ENCODE results near the gene LHCGR. TPM values are rescaled to one million over a fixed set of nuclear protein-coding genes. Genes with fewer than 3 reads are reported as not detected.

LHCGR gene
- total and polyA plus RNA-seq, 2 experiments from 2014 or later = 0.45 to 0.66 TPM

DNA sequence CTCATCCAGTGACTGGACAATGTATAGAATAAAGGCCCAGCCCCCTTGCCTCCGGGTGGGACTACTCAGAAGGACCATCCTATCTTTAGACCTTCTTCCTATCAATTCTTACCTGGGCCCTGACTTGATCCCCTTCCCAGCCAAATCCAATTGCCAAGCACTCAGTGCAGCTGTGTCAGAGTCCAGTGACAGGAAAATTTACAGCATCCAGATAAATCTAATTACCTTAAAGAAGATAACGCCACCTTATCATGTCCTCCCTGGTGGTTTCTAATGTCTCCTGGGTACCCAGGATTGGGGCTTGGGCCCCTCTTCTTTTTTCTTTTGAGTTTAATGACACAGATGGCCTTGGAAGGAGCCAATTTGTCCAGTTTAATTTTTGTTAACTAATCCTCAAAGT lies 19.3 kb downstream of the LHCGR start:
- no peak for ATAC-seq
- Histone ChIP-seq H3F3A (replicated peaks; ENCODE audit: low read depth) (no peaks in the 10 kb centered on the region), H3K79me2 (replicated peaks; ENCODE audit: insufficient read depth) (no peaks in the 10 kb centered on the region), H3K4me3 (no peak overlapping the region), H4K20me1 (replicated peaks; ENCODE audit: insufficient read depth) (no peaks in the 10 kb centered on the region), H3K27ac (ENCODE audit: low read depth) (no peak overlapping the region), H2AFZ (no peak overlapping the region), H3K4me2 (no peak overlapping the region), H3K27me3 (ENCODE audit: insufficient read depth) (no peaks in the 10 kb centered on the region), H3K36me3 (ENCODE audit: insufficient read depth) (no peaks in the 10 kb centered on the region; the same call in 1 of the 2 replicates), H3K9me2 (ENCODE audit: insufficient read depth) (no peaks in the 10 kb centered on the region; the same call in 1 of the 2 replicates), H3K4me1 (ENCODE audit: insufficient read depth) (peaks cover 6% of the 10 kb centered on the region; the same call in 1 of the 2 replicates)
- peaks cover 7% of the 10 kb centered on the region for H3K4me1 Mint-ChIP-seq
- peaks cover 15% of the 10 kb centered on the region for H3K9me3 Mint-ChIP-seq
- no peak overlapping the region for H3K27ac Mint-ChIP-seq
- peaks cover 2% of the 10 kb centered on the region for H3K27me3 Mint-ChIP-seq (ENCODE audit: insufficient read depth, low read depth, poor library complexity)
- TF ChIP-seq, protein P1, sequence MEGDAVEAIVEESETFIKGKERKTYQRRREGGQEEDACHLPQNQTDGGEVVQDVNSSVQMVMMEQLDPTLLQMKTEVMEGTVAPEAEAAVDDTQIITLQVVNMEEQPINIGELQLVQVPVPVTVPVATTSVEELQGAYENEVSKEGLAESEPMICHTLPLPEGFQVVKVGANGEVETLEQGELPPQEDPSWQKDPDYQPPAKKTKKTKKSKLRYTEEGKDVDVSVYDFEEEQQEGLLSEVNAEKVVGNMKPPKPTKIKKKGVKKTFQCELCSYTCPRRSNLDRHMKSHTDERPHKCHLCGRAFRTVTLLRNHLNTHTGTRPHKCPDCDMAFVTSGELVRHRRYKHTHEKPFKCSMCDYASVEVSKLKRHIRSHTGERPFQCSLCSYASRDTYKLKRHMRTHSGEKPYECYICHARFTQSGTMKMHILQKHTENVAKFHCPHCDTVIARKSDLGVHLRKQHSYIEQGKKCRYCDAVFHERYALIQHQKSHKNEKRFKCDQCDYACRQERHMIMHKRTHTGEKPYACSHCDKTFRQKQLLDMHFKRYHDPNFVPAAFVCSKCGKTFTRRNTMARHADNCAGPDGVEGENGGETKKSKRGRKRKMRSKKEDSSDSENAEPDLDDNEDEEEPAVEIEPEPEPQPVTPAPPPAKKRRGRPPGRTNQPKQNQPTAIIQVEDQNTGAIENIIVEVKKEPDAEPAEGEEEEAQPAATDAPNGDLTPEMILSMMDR (conservative IDR thresholded peaks at IDR 0.05; ENCODE audit: low read depth in 2 of 2) = no peak
- TF ChIP-seq JUNB (IDR thresholded peaks at IDR 0.05; ENCODE audit: unreplicated experiment) = no peak
- TF ChIP-seq, protein P2, sequence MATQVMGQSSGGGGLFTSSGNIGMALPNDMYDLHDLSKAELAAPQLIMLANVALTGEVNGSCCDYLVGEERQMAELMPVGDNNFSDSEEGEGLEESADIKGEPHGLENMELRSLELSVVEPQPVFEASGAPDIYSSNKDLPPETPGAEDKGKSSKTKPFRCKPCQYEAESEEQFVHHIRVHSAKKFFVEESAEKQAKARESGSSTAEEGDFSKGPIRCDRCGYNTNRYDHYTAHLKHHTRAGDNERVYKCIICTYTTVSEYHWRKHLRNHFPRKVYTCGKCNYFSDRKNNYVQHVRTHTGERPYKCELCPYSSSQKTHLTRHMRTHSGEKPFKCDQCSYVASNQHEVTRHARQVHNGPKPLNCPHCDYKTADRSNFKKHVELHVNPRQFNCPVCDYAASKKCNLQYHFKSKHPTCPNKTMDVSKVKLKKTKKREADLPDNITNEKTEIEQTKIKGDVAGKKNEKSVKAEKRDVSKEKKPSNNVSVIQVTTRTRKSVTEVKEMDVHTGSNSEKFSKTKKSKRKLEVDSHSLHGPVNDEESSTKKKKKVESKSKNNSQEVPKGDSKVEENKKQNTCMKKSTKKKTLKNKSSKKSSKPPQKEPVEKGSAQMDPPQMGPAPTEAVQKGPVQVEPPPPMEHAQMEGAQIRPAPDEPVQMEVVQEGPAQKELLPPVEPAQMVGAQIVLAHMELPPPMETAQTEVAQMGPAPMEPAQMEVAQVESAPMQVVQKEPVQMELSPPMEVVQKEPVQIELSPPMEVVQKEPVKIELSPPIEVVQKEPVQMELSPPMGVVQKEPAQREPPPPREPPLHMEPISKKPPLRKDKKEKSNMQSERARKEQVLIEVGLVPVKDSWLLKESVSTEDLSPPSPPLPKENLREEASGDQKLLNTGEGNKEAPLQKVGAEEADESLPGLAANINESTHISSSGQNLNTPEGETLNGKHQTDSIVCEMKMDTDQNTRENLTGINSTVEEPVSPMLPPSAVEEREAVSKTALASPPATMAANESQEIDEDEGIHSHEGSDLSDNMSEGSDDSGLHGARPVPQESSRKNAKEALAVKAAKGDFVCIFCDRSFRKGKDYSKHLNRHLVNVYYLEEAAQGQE (IDR thresholded peaks at IDR 0.05; ENCODE audit: unreplicated experiment) = no peak
- TF ChIP-seq, protein P3, sequence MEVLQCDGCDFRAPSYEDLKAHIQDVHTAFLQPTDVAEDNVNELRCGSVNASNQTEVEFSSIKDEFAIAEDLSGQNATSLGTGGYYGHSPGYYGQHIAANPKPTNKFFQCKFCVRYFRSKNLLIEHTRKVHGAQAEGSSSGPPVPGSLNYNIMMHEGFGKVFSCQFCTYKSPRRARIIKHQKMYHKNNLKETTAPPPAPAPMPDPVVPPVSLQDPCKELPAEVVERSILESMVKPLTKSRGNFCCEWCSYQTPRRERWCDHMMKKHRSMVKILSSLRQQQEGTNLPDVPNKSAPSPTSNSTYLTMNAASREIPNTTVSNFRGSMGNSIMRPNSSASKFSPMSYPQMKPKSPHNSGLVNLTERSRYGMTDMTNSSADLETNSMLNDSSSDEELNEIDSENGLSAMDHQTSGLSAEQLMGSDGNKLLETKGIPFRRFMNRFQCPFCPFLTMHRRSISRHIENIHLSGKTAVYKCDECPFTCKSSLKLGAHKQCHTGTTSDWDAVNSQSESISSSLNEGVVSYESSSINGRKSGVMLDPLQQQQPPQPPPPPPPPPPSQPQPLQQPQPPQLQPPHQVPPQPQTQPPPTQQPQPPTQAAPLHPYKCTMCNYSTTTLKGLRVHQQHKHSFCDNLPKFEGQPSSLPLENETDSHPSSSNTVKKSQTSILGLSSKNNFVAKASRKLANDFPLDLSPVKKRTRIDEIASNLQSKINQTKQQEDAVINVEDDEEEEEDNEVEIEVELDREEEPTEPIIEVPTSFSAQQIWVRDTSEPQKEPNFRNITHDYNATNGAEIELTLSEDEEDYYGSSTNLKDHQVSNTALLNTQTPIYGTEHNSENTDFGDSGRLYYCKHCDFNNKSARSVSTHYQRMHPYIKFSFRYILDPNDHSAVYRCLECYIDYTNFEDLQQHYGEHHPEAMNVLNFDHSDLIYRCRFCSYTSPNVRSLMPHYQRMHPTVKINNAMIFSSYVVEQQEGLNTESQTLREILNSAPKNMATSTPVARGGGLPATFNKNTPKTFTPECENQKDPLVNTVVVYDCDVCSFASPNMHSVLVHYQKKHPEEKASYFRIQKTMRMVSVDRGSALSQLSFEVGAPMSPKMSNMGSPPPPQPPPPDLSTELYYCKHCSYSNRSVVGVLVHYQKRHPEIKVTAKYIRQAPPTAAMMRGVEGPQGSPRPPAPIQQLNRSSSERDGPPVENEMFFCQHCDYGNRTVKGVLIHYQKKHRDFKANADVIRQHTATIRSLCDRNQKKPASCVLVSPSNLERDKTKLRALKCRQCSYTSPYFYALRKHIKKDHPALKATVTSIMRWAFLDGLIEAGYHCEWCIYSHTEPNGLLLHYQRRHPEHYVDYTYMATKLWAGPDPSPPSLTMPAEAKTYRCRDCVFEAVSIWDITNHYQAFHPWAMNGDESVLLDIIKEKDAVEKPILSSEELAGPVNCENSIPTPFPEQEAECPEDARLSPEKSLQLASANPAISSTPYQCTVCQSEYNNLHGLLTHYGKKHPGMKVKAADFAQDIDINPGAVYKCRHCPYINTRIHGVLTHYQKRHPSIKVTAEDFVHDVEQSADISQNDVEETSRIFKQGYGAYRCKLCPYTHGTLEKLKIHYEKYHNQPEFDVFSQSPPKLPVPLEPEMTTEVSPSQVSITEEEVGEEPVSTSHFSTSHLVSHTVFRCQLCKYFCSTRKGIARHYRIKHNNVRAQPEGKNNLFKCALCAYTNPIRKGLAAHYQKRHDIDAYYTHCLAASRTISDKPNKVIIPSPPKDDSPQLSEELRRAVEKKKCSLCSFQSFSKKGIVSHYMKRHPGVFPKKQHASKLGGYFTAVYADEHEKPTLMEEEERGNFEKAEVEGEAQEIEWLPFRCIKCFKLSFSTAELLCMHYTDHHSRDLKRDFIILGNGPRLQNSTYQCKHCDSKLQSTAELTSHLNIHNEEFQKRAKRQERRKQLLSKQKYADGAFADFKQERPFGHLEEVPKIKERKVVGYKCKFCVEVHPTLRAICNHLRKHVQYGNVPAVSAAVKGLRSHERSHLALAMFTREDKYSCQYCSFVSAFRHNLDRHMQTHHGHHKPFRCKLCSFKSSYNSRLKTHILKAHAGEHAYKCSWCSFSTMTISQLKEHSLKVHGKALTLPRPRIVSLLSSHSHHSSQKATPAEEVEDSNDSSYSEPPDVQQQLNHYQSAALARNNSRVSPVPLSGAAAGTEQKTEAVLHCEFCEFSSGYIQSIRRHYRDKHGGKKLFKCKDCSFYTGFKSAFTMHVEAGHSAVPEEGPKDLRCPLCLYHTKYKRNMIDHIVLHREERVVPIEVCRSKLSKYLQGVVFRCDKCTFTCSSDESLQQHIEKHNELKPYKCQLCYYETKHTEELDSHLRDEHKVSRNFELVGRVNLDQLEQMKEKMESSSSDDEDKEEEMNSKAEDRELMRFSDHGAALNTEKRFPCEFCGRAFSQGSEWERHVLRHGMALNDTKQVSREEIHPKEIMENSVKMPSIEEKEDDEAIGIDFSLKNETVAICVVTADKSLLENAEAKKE (CRISPR knock-in tag; IDR thresholded peaks at IDR 0.05) = no peak
- TF ChIP-seq POLR2AphosphoS5 (IDR thresholded peaks at IDR 0.05; ENCODE audit: low read depth) = no peak
- no peak for TF ChIP-seq NANOG (IDR thresholded peaks at IDR 0.05; ENCODE audit: borderline replicate concordance)
- no peak for TF ChIP-seq ZNF331 (CRISPR knock-in tag; IDR thresholded peaks at IDR 0.05; ENCODE audit: low read depth)
- no peak for TF ChIP-seq ZNF114 (CRISPR knock-in tag; IDR thresholded peaks at IDR 0.05)
- no peak for TF ChIP-seq EZH2phosphoT487 (IDR thresholded peaks at IDR 0.05; ENCODE audit: unreplicated experiment)
- H3K4me3 Mint-ChIP-seq = no peak overlapping the region
- DNase-seq (ENCODE audit: low spot score) = no peak
- peaks cover 14% of the 10 kb centered on the region; the same call in 2 of the 3 replicates for H3K36me3 Mint-ChIP-seq (ENCODE audit: low read depth)

Measured in GM23338 (cell line).